Liver (tissue), 9 donors: ENCODE measurements around the gene OR2W1. TPM values are rescaled to one million over a fixed set of nuclear protein-coding genes. Genes with fewer than 3 reads are reported as not detected.

Experiments used
- DNase-seq: peaks from one replicate; pipeline ENCODE4 v3.0.0-alpha.2; 2017; ENCODE audit warnings: low spot score
- H3K27ac ChIP-seq, 2 donors: one replicate each; pipeline ENCODE4 v1.7.0; 2013; ENCODE audit warnings: inconsistent platforms in 2 of 2, low read length in 2 of 2, control low read depth in 1 of 2, low read depth in 1 of 2, mild to moderate bottlenecking in 1 of 2
- H3K27me3 ChIP-seq, 4 donors: one replicate each; pipeline versions ENCODE4 v1.6.1 to v1.7.0; 2013; ENCODE audit warnings: low read length in 3 of 4, inconsistent platforms in 1 of 4, mild to moderate bottlenecking in 1 of 4, moderate library complexity in 1 of 4; ENCODE audit not compliant: control insufficient read depth in 4 of 4, insufficient read depth in 4 of 4
- H3K36me3 ChIP-seq, 4 donors: one replicate each; pipeline versions ENCODE4 v1.6.1 to v1.7.0; 2013; ENCODE audit warnings: low read length in 3 of 4, mild to moderate bottlenecking in 3 of 4, low read depth in 1 of 4, moderate library complexity in 1 of 4; ENCODE audit not compliant: control insufficient read depth in 4 of 4, insufficient read depth in 3 of 4
- H3K4me1 ChIP-seq, 4 donors: one replicate each; pipeline versions ENCODE4 v1.6.1 to v1.7.0; 2013; ENCODE audit warnings: low read length in 3 of 4, mild to moderate bottlenecking in 3 of 4, moderate library complexity in 1 of 4; ENCODE audit not compliant: control insufficient read depth in 4 of 4, insufficient read depth in 4 of 4
- H3K4me3 ChIP-seq, 3 donors: one replicate each; pipeline versions ENCODE4 v1.6.1 to v1.7.0; 2013; ENCODE audit warnings: low read length in 3 of 3, control low read depth in 1 of 3, low read depth in 1 of 3, mild to moderate bottlenecking in 1 of 3
- H3K9ac ChIP-seq, 2 donors: one replicate each; pipeline ENCODE4 v1.7.0; 2013; ENCODE audit warnings: low read length in 2 of 2, mild to moderate bottlenecking in 2 of 2, moderate library complexity in 2 of 2, control low read depth in 1 of 2, low read depth in 1 of 2
- H3K9me3 ChIP-seq, 4 donors: one replicate each; pipeline versions ENCODE4 v1.6.1 to v1.7.0; 2013; ENCODE audit warnings: low read length in 3 of 4; ENCODE audit not compliant: control insufficient read depth in 4 of 4
- EGR1 ChIP-seq, 2 donors: IDR thresholded peaks; 2 replicates each; pipeline ENCODE4 v1.6.1; 2016 to 2018; ENCODE audit warnings: antibody characterized with exemption in 2 of 2, low read depth in 2 of 2
- FOXA1 ChIP-seq: IDR thresholded peaks from 2 replicates; pipeline ENCODE4 v1.6.1; 2016; ENCODE audit warnings: antibody characterized with exemption
- FOXA2 ChIP-seq: IDR thresholded peaks from 2 replicates; pipeline ENCODE4 v1.6.1; 2016; ENCODE audit warnings: antibody characterized with exemption
- GABPA ChIP-seq, 2 donors: IDR thresholded peaks in 1 of 2; conservative IDR thresholded peaks in 1 of 2; 2 replicates each; pipeline ENCODE4 v1.6.1; 2016; ENCODE audit warnings: antibody characterized with exemption in 2 of 2, mild to moderate bottlenecking in 1 of 2, moderate library complexity in 1 of 2
- HNF4A ChIP-seq, 2 donors: conservative IDR thresholded peaks; 2 replicates each; pipeline ENCODE4 v1.6.1; 2016; ENCODE audit warnings: antibody characterized with exemption in 2 of 2, mild to moderate bottlenecking in 2 of 2
- HNF4G ChIP-seq: IDR thresholded peaks from 2 replicates; pipeline ENCODE4 v1.6.1; 2016; ENCODE audit warnings: antibody characterized with exemption
- JUND ChIP-seq, 2 donors: IDR thresholded peaks; 2 replicates each; pipeline ENCODE4 v1.6.1; 2016; ENCODE audit warnings: antibody characterized with exemption in 2 of 2
- NR2F2 ChIP-seq: IDR thresholded peaks from 2 replicates; pipeline ENCODE4 v1.6.1; 2016; ENCODE audit warnings: antibody characterized with exemption
- TAF1 ChIP-seq: conservative IDR thresholded peaks from 2 replicates; pipeline ENCODE4 v1.6.1; 2016; ENCODE audit warnings: antibody characterized with exemption, mild to moderate bottlenecking
- YY1 ChIP-seq: IDR thresholded peaks from 2 replicates; pipeline ENCODE4 v1.6.1; 2016; ENCODE audit warnings: antibody characterized with exemption, mild to moderate bottlenecking
- WGBS: extraction: QIAGEN DNeasy Blood & Tissue Kit; methylation state at CpG from one replicate; pipeline ENCODE4 v1.1.7; 2013; 5-methylcytosine and 5-hydroxymethylcytosine counted together
- polyA plus RNA-seq, 2 donors: library from polyadenylated mRNA; stranded (reverse) in 1 of 2; unstranded in 1 of 2; fragments of 200-250 nt in 1 of 2; fragments of >200 nt in 1 of 2; fragmentation: Nextera tagmentation in 1 of 2; extraction: Ambion mirVana in 1 of 2; gene quantifications; one replicate each; pipeline versions ENCODE4 v1.2.1 to v1.2.3, GENCODE V29; 2013 to 2015
- total RNA-seq, 2 donors: library from RNA; depleted of rRNA; stranded (reverse); fragments of >200 nt; gene quantifications; one replicate each; pipeline ENCODE4 v1.2.3, GENCODE V29; 2014
- TF ChIP-seq, protein P1 (sequence below): fragments of 150-350 bp; IDR thresholded peaks from 2 replicates; pipeline ENCODE4 v1.5.1; 2017; ENCODE audit warnings: improper control_type of control experiment, low read depth, low read length; ENCODE audit not compliant: missing input control
- TF ChIP-seq, protein P2 (sequence below): IDR thresholded peaks from 2 replicates; pipeline ENCODE4 v1.6.1; 2016; ENCODE audit warnings: antibody characterized with exemption
- donor health status: healthy.
- donor health status: healthy.
- donor health status: healthy.
- donor health status: healthy.
- donor health status: healthy.

Gene OR2W1
- total and polyA plus RNA-seq, 4 donors: not detected

DNA sequence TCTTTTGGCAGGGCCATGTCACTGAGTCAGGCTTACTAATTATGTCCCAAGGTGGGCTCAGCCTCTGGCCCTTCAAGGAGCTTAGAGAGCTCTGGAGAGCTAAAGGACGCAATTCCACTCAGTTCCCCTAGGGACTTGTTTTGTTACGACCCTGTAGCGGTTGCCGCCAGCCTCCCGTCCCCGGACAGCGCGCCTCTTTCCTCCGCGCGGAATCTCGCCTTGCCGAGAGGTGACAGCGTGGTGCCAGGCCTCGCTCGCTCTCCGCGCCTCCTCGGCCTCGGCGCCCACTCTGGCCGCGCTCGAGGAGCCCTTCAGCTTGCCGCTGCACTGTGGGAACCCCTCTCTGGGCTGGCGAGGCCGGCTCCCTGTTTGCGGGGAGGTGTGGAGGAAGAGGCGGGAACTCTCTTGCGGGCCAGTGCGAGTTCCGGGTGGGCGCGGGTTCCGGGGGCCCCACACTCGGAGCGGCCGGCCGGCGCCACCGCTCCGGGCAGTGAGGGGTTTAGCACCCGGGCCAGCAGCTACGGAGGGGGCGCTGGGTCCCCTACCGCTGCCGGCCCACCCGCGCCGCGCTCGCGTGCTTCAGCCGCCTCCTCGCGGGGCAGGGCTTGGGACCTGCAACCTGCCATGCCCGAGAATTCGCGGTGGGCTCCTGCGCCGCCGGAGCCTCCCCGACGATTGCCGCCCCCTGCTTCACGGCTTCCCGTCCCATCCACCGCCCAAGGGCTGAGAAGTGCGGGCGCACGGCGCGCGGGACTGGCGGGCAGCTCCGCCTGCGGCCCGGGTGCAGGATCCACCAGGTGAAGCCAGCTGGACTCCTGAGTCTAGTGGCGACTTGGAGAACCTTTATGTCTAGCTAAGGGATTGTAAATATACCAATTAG, 30.0 kb downstream of the OR2W1 start:
- WGBS: 61% methylated on average over 79 of the region's 79 CpGs
- Histone ChIP-seq H3K4me3 (no peak overlapping the region), H3K27ac (no peak overlapping the region), H3K9ac (no peak overlapping the region), H3K4me1 (peaks cover 9 to 13% (median 10%) of the 10 kb centered on the region in 4 donors), H3K36me3 (no peaks in the 10 kb centered on the region), H3K27me3 (peaks cover 0 to 9% (median 3%) of the 10 kb centered on the region in 4 donors), H3K9me3 (peaks cover 0 to 3% (median 0%) of the 10 kb centered on the region in 4 donors)
- TF ChIP-seq YY1: no peak
- TF ChIP-seq, protein P1, sequence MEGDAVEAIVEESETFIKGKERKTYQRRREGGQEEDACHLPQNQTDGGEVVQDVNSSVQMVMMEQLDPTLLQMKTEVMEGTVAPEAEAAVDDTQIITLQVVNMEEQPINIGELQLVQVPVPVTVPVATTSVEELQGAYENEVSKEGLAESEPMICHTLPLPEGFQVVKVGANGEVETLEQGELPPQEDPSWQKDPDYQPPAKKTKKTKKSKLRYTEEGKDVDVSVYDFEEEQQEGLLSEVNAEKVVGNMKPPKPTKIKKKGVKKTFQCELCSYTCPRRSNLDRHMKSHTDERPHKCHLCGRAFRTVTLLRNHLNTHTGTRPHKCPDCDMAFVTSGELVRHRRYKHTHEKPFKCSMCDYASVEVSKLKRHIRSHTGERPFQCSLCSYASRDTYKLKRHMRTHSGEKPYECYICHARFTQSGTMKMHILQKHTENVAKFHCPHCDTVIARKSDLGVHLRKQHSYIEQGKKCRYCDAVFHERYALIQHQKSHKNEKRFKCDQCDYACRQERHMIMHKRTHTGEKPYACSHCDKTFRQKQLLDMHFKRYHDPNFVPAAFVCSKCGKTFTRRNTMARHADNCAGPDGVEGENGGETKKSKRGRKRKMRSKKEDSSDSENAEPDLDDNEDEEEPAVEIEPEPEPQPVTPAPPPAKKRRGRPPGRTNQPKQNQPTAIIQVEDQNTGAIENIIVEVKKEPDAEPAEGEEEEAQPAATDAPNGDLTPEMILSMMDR: no peak
- no peak for TF ChIP-seq HNF4A (conservative IDR thresholded peaks at IDR 0.05)
- TF ChIP-seq NR2F2: no peak
- no peak for TF ChIP-seq GABPA (IDR thresholded peaks at IDR 0.05 in 1 of 2, conservative IDR thresholded peaks at IDR 0.05 in 1 of 2)
- DNase-seq: no peak

DNA sequence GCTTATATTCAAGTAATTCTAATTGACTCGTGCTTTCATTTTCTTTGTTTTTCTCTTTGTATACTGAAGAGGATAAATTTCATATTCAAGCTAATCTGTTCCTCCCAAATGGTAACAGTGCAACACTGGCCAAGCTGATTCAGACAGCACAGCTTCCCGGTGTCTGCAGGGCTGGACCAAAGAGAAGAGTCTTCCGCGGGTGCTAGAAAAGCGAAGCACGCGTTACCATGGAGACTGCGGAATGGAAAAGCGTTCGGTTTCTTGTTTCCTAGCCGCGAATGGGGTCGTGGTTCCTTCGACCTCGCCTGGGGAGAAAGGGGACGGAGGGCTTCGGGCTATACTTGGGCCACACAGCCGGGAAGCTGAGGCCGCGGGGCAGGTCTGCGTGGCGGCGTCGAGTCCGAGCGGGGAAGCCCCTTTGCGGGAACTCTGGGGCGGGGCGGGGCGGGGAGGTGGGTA, 33.7 kb downstream of the OR2W1 start:
- Histone ChIP-seq H3K27me3 (peaks cover 0 to 13% (median 3%) of the 10 kb centered on the region in 4 donors), H3K27ac (no peak overlapping the region), H3K9me3 (peaks cover 0 to 3% (median 0%) of the 10 kb centered on the region in 4 donors), H3K9ac (no peak overlapping the region), H3K4me3 (peak overlapping the region in 2 of 3 donors; percentile 41 to 51), H3K4me1 (peaks cover 2 to 6% (median 5%) of the 10 kb centered on the region in 4 donors), H3K36me3 (no peaks in the 10 kb centered on the region)
- 5% methylated on average over 30 of the region's 30 CpGs for WGBS
- TF ChIP-seq HNF4G (no peak), FOXA1 (no peak), TAF1 (no peak)
- DNase-seq: peak; percentile 50

DNA sequence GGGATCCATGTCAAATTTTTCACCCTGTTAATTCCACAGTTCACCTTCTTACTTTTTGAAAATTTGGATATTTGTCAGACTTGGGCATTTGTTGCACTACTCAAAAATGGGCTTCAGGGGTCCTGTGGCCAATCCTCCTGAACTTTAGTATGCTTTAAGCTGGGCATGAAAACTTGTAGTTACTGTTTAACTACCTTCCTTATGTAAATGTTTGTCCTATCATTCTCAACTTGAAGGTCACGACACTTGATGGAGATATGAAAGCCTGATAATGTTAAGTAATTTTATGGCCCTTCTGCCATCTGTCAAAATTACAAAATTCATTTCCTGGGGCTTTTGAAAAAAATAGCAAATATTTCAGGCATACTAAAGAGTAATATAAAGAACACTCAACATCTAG, 35.6 kb downstream of the OR2W1 start:
- H3K4me3 ChIP-seq: no peak overlapping the region
- no peaks in the 10 kb centered on the region for H3K36me3 ChIP-seq
- no peaks in the 10 kb centered on the region for H3K9me3 ChIP-seq
- no peak for TF ChIP-seq TAF1
- no peak for TF ChIP-seq YY1
- no peak for TF ChIP-seq HNF4A (conservative IDR thresholded peaks at IDR 0.05)
- no peak for TF ChIP-seq EGR1 (IDR thresholded peaks at IDR 0.05; ENCODE audit: low read depth in 2 of 2)
- TF ChIP-seq FOXA1: no peak
- TF ChIP-seq, protein P2, sequence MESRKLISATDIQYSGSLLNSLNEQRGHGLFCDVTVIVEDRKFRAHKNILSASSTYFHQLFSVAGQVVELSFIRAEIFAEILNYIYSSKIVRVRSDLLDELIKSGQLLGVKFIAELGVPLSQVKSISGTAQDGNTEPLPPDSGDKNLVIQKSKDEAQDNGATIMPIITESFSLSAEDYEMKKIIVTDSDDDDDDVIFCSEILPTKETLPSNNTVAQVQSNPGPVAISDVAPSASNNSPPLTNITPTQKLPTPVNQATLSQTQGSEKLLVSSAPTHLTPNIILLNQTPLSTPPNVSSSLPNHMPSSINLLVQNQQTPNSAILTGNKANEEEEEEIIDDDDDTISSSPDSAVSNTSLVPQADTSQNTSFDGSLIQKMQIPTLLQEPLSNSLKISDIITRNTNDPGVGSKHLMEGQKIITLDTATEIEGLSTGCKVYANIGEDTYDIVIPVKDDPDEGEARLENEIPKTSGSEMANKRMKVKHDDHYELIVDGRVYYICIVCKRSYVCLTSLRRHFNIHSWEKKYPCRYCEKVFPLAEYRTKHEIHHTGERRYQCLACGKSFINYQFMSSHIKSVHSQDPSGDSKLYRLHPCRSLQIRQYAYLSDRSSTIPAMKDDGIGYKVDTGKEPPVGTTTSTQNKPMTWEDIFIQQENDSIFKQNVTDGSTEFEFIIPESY: no peak
- no peak for TF ChIP-seq FOXA2
- TF ChIP-seq, protein P1: no peak
- no peak for TF ChIP-seq JUND (IDR thresholded peaks at IDR 0.05)
- peaks cover 0 to 13% (median 1%) of the 10 kb centered on the region in 4 donors for H3K27me3 ChIP-seq
- H3K9ac ChIP-seq: no peak overlapping the region
- no peak overlapping the region for H3K27ac ChIP-seq
- WGBS: 24% methylated on average over 1 of the region's 1 CpG
- H3K4me1 ChIP-seq: peaks cover 0 to 2% (median 0%) of the 10 kb centered on the region in 4 donors
- no peak for DNase-seq
